ENCODE data around the gene PRR23E.

Gene PRR23E

GRCh38 chr3:127214975-127215374, 22.0 kb downstream of the PRR23E start:
- TF ChIP-seq GATA3 (IDR thresholded peaks at IDR 0.05; ENCODE audit: low read depth, low read length) (no peak), GATA2 (IDR thresholded peaks at IDR 0.05; ENCODE audit: low read depth, low read length) (no peak)

GRCh38 chr3:127215714-127216414, 22.9 kb downstream of the PRR23E start:
- TF ChIP-seq GATA2 (IDR thresholded peaks at IDR 0.05; ENCODE audit: low read depth, low read length) (no peak), GATA3 (IDR thresholded peaks at IDR 0.05; ENCODE audit: low read depth, low read length) (no peak)

- no peak for TF ChIP-seq GATA3 (IDR thresholded peaks at IDR 0.05; ENCODE audit: low read depth, low read length)
- no peak for TF ChIP-seq GATA2 (IDR thresholded peaks at IDR 0.05; ENCODE audit: low read depth, low read length)
Measured at GRCh38 chr3:127216415-127217261, 23.7 kb downstream of the PRR23E start.

GRCh38 chr3:127217596-127218453, 24.9 kb downstream of the PRR23E start:
- TF ChIP-seq GATA3 (IDR thresholded peaks at IDR 0.05; ENCODE audit: low read depth, low read length) (no peak), GATA2 (IDR thresholded peaks at IDR 0.05; ENCODE audit: low read depth, low read length) (no peak)

- TF ChIP-seq GATA2 (IDR thresholded peaks at IDR 0.05; ENCODE audit: low read depth, low read length) = no peak
- TF ChIP-seq GATA3 (IDR thresholded peaks at IDR 0.05; ENCODE audit: low read depth, low read length) = no peak
Measured at GRCh38 chr3:127218454-127218922, 25.6 kb downstream of the PRR23E start.

GRCh38 chr3:127220497-127220896, 27.6 kb downstream of the PRR23E start:
- TF ChIP-seq GATA3 (IDR thresholded peaks at IDR 0.05; ENCODE audit: low read depth, low read length) (no peak), GATA2 (IDR thresholded peaks at IDR 0.05; ENCODE audit: low read depth, low read length) (no peak)

- TF ChIP-seq GATA2 (IDR thresholded peaks at IDR 0.05; ENCODE audit: low read depth, low read length) = no peak
- TF ChIP-seq GATA3 (IDR thresholded peaks at IDR 0.05; ENCODE audit: low read depth, low read length) = no peak
Measured at GRCh38 chr3:127221037-127221436, 28.1 kb downstream of the PRR23E start.

- no peak for TF ChIP-seq GATA3 (IDR thresholded peaks at IDR 0.05; ENCODE audit: low read depth, low read length)
- no peak for TF ChIP-seq GATA2 (IDR thresholded peaks at IDR 0.05; ENCODE audit: low read depth, low read length)
Measured at GRCh38 chr3:127221446-127222035, 28.6 kb downstream of the PRR23E start.

GRCh38 chr3:127222163-127222562, 29.2 kb downstream of the PRR23E start:
- TF ChIP-seq GATA2 (IDR thresholded peaks at IDR 0.05; ENCODE audit: low read depth, low read length) = no peak
- TF ChIP-seq GATA3 (IDR thresholded peaks at IDR 0.05; ENCODE audit: low read depth, low read length) = no peak

- TF ChIP-seq GATA2 (IDR thresholded peaks at IDR 0.05; ENCODE audit: low read depth, low read length) (no peak), GATA3 (IDR thresholded peaks at IDR 0.05; ENCODE audit: low read depth, low read length) (no peak)
Measured at GRCh38 chr3:127222664-127223063, 29.7 kb downstream of the PRR23E start.

GRCh38 chr3:127224118-127224517, 31.2 kb downstream of the PRR23E start:
- no peak for TF ChIP-seq GATA2 (IDR thresholded peaks at IDR 0.05; ENCODE audit: low read depth, low read length)
- no peak for TF ChIP-seq GATA3 (IDR thresholded peaks at IDR 0.05; ENCODE audit: low read depth, low read length)

- TF ChIP-seq GATA3 (IDR thresholded peaks at IDR 0.05; ENCODE audit: low read depth, low read length) (no peak), GATA2 (IDR thresholded peaks at IDR 0.05; ENCODE audit: low read depth, low read length) (no peak)
Measured at GRCh38 chr3:127226457-127226856, 33.5 kb downstream of the PRR23E start.

GRCh38 chr3:127226946-127227842, 34.3 kb downstream of the PRR23E start:
- no peak for TF ChIP-seq GATA2 (IDR thresholded peaks at IDR 0.05; ENCODE audit: low read depth, low read length)
- no peak for TF ChIP-seq GATA3 (IDR thresholded peaks at IDR 0.05; ENCODE audit: low read depth, low read length)

Measured in SH-SY5Y (cell line).